Caco-2 (cell line): ENCODE data around the gene ERICH2. TPM values are rescaled to one million over a fixed set of nuclear protein-coding genes. Genes with fewer than 3 reads are reported as not detected.

Experiments
- BruUV-seq: library from RNA; stranded (reverse); fragments of 400-500 nt; replicated peaks from 2 replicates; lab custom pipeline; 2021; lab: Mats Ljungman, UMichigan
- CTCF ChIA-PET: fragments of 300-600 bp; sonication (Branson Sonifier 250); formaldehyde crosslinking; loops from one replicate; lab custom pipeline; 2022; ENCODE audit warnings: antibody characterized with exemption; lab: Charles Lee
- POLR2A ChIA-PET: fragments of 300-600 bp; sonication (Branson Sonifier 250); formaldehyde crosslinking; loops from one replicate; lab custom pipeline; 2022; ENCODE audit warnings: antibody characterized with exemption; lab: Charles Lee
- DNase-seq, 2 experiments: peaks; one replicate each; pipeline versions ENCODE4 v3.0.0 to v3.0.0-alpha.2; 2020 to 2022
- H3K27me3 ChIP-seq: replicated peaks from 2 replicates; pipeline ENCODE4 v1.6.0; 2011; ENCODE audit warnings: low read length; ENCODE audit not compliant: control insufficient read depth, insufficient read depth
- H3K36me3 ChIP-seq: 2 replicates; pipeline ENCODE4 v1.5.1; 2011; ENCODE audit warnings: low read length; ENCODE audit not compliant: control insufficient read depth, insufficient read depth
- H3K4me1 ChIP-seq: fragments of 250-450 bp; sonication (Bioruptor Pico); 2 replicates; pipeline ENCODE4 v1.5.1; 2020; ENCODE audit warnings: mild to moderate bottlenecking
- H3K4me3 ChIP-seq: 2 replicates; pipeline ENCODE4 v1.5.1; 2011; ENCODE audit warnings: low read depth, mild to moderate bottlenecking, control low read depth, low read length
- H3K9me3 ChIP-seq: fragments of 250-450 bp; sonication (Bioruptor Pico); 2 replicates; pipeline ENCODE4 v1.5.1; 2020; ENCODE audit warnings: mild to moderate bottlenecking, moderate library complexity
- H3K27ac Mint-ChIP-seq: one replicate; pipeline ENCODE4 v1.8.0; 2022; ENCODE audit warnings: mixed read lengths; ENCODE audit not compliant: unreplicated experiment
- H3K27me3 Mint-ChIP-seq: one replicate; pipeline ENCODE4 v1.8.0; 2022; ENCODE audit warnings: mixed read lengths; ENCODE audit not compliant: insufficient read depth, unreplicated experiment
- H3K36me3 Mint-ChIP-seq: one replicate; pipeline ENCODE4 v1.8.0; 2022; ENCODE audit warnings: mild to moderate bottlenecking, mixed read lengths; ENCODE audit not compliant: insufficient read depth, unreplicated experiment
- H3K4me1 Mint-ChIP-seq: one replicate; pipeline ENCODE4 v1.8.0; 2022; ENCODE audit warnings: low read depth, mixed read lengths; ENCODE audit not compliant: unreplicated experiment
- H3K4me3 Mint-ChIP-seq: one replicate; pipeline ENCODE4 v1.8.0; 2022; ENCODE audit warnings: mild to moderate bottlenecking, moderate library complexity, mixed read lengths; ENCODE audit not compliant: unreplicated experiment
- H3K9me3 Mint-ChIP-seq: one replicate; pipeline ENCODE4 v1.8.0; 2022; ENCODE audit warnings: mixed read lengths; ENCODE audit not compliant: unreplicated experiment
- intact Hi-C: fragments of 100-400 bp; cut with micrococcal nuclease; formaldehyde crosslinking; loops from one replicate; pipeline ENCODE4 v1.10.0; 2022; ENCODE audit not compliant: unreplicated experiment
- total RNA-seq: library from RNA; stranded (reverse); gene quantifications from 2 replicates; pipeline ENCODE4 v1.2.3, GENCODE V29; 2022
- TF ChIP-seq, protein P1 (sequence below), 2 experiments: fragments of 200-600 bp in 1 of 2; IDR thresholded peaks; 1 replicate in 1 of 2; 2 replicates in 1 of 2; pipeline versions ENCODE4 v1.5.1 to v1.8.0; 2011 to 2022; ENCODE audit warnings: antibody characterized with exemption in 1 of 2, control low read depth in 1 of 2, inconsistent platforms in 1 of 2, low read depth in 1 of 2, low read length in 1 of 2, mild to moderate bottlenecking in 1 of 2, moderate library complexity in 1 of 2; ENCODE audit not compliant: insufficient read depth in 1 of 2, severe bottlenecking in 1 of 2, unreplicated experiment in 1 of 2

The ERICH2 gene
- total RNA-seq, 1 experiment from 2014 or later, result 3.1 TPM

GRCh38 chr2:170823898-170824215, 53.7 kb downstream of the ERICH2 start:
- BruUV-seq, result no TSS peak
- H3K36me3 ChIP-seq, result no peaks in the 10 kb centered on the region; the same call in 1 of the 2 replicates
- no peak for DNase-seq
- intact Hi-C loops, result no loop called here
- Mint-ChIP-seq H3K9me3 (no peaks in the 10 kb centered on the region), H3K27me3 (peaks cover 1% of the 10 kb centered on the region), H3K27ac (no peak overlapping the region), H3K36me3 (peaks cover 9% of the 10 kb centered on the region), H3K4me1 (peaks cover 2% of the 10 kb centered on the region), H3K4me3 (no peak overlapping the region)
- POLR2A ChIA-PET, result no interaction called here
- H3K9me3 ChIP-seq, result no peaks in the 10 kb centered on the region
- CTCF ChIA-PET, result no interaction called here
- TF ChIP-seq, protein P1, sequence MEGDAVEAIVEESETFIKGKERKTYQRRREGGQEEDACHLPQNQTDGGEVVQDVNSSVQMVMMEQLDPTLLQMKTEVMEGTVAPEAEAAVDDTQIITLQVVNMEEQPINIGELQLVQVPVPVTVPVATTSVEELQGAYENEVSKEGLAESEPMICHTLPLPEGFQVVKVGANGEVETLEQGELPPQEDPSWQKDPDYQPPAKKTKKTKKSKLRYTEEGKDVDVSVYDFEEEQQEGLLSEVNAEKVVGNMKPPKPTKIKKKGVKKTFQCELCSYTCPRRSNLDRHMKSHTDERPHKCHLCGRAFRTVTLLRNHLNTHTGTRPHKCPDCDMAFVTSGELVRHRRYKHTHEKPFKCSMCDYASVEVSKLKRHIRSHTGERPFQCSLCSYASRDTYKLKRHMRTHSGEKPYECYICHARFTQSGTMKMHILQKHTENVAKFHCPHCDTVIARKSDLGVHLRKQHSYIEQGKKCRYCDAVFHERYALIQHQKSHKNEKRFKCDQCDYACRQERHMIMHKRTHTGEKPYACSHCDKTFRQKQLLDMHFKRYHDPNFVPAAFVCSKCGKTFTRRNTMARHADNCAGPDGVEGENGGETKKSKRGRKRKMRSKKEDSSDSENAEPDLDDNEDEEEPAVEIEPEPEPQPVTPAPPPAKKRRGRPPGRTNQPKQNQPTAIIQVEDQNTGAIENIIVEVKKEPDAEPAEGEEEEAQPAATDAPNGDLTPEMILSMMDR (IDR thresholded peaks at IDR 0.05; ENCODE audit: insufficient read depth in 1 of 2, low read depth in 1 of 2, low read length in 1 of 2, severe bottlenecking in 1 of 2, unreplicated experiment in 1 of 2), result no peak
- H3K27me3 ChIP-seq, result no peaks in the 10 kb centered on the region
- no peak overlapping the region for H3K4me3 ChIP-seq
- no peaks in the 10 kb centered on the region for H3K4me1 ChIP-seq

DNA sequence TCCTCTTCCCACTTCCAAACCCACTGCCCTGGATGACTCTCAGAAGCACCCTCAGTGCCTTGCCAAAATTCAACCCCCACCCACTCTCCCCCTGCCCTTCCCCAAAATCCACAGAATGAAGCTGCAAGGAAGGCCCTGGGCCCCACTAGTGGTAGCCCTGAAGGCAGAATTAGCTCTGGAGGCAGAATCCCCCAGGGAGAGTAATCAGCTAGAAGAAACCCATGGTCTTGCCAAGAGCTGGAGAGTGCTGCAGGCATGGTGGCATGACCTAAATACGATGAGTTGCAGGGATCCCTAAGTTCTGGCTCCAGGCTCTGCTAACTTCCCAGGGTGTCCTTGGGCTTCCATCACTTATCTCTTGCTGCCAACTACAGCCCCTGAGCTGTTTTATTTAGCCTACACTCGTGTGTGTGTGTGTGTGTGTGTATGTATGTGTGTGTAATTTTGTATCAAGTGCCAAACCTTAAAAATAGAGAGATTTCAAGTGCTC, 54.4 kb downstream of the ERICH2 start:
- H3K4me3 ChIP-seq, result no peak overlapping the region
- no peaks in the 10 kb centered on the region for H3K9me3 ChIP-seq
- TF ChIP-seq, protein P1 (IDR thresholded peaks at IDR 0.05; ENCODE audit: insufficient read depth in 1 of 2, low read depth in 1 of 2, low read length in 1 of 2, severe bottlenecking in 1 of 2, unreplicated experiment in 1 of 2), result no peak
- no peaks in the 10 kb centered on the region; the same call in 1 of the 2 replicates for H3K36me3 ChIP-seq
- Mint-ChIP-seq H3K4me3 (no peak overlapping the region), H3K36me3 (peaks cover 13% of the 10 kb centered on the region), H3K9me3 (no peaks in the 10 kb centered on the region), H3K27me3 (no peaks in the 10 kb centered on the region), H3K4me1 (no peaks in the 10 kb centered on the region), H3K27ac (no peak overlapping the region)
- no TSS peak for BruUV-seq
- ChIA-PET POLR2A (no interaction called here), CTCF (interaction anchor here (1.6 kb wide), 1 partner anchor 9 kb away, joined by 5 read pairs; no protein-coding TSS in a partner anchor)
- intact Hi-C loops, result no loop called here
- no peaks in the 10 kb centered on the region for H3K4me1 ChIP-seq
- no peak for DNase-seq
- H3K27me3 ChIP-seq, result no peaks in the 10 kb centered on the region

GRCh38 chr2:170827841-170828532, 57.8 kb downstream of the ERICH2 start:
- H3K4me3 ChIP-seq, result no peak overlapping the region
- no peak overlapping the region for H3K27ac Mint-ChIP-seq
- TF ChIP-seq, protein P1 (IDR thresholded peaks at IDR 0.05; ENCODE audit: insufficient read depth in 1 of 2, low read depth in 1 of 2, low read length in 1 of 2, severe bottlenecking in 1 of 2, unreplicated experiment in 1 of 2), result no peak
- H3K27me3 Mint-ChIP-seq, result no peaks in the 10 kb centered on the region
- H3K4me1 Mint-ChIP-seq, result no peaks in the 10 kb centered on the region
- H3K27me3 ChIP-seq, result no peaks in the 10 kb centered on the region
- peaks cover 18% of the 10 kb centered on the region for H3K36me3 Mint-ChIP-seq
- no peaks in the 10 kb centered on the region for H3K9me3 Mint-ChIP-seq
- H3K36me3 ChIP-seq, result no peaks in the 10 kb centered on the region; the same call in 1 of the 2 replicates
- H3K4me3 Mint-ChIP-seq, result no peak overlapping the region
- ChIA-PET POLR2A (no interaction called here), CTCF (no interaction called here)
- BruUV-seq, result no TSS peak
- no peak for DNase-seq
- intact Hi-C loops, result no loop called here
- no peaks in the 10 kb centered on the region for H3K9me3 ChIP-seq
- H3K4me1 ChIP-seq, result no peaks in the 10 kb centered on the region
